SW 1271 (cell line): ENCODE data around the gene NEK3.
"Not testable (repeated sequence)": the region's sequence is repeated elsewhere in the genome, so short reads cannot be mapped to it uniquely, and the experiment has no call there.

Source experiments
- DNase-seq, 2 experiments: peaks; one replicate each; lab custom pipeline; 2025; lab: John Stamatoyannopoulos, UW

NEK3 gene

DNA sequence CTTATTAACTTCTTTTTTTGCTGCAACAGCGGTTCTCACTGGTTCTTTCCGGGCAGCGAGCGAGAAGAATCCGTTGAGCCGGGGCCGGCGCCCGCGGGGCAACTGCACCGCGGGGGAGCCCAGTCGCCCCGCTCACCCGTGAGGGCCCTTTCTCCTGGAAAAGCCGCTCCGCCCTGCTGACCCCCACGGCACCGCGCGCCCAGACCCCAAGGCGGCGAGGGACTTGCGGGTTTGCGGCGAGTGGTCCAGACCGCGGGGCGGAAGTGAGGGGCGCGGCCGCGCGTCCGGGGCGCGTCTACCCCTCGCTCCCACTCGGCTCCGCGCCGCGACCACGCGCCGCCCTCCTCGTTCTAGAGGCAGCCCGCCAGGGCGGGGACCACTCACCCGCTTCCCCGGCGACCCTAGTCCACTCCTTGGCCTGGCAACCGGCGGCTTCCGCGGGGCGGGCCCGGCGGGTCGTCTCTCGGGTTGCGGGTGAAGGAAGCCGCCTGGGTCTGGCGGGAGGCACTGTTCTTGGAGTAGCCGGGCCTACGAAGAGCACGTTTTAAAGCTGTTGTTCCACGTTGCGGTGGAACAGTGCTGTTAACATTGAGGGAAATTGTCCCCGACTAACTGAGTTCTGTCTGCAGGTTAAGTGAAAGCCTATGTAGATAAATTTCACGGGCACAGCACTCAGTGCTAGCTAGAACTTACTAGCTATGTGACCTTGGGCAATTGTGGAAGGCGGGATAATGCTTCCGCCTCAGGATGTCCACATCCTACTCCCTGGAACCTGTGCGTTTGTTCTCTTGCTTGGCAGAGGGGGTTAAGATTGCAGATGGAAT is at the start of gene NEK3:
NEK3 (minus strand) TSS at position 439 of the 824 bp plus-strand sequence. CDS start 3,406 bp downstream, outside the sequence.
- peak in 1 of 2 experiments; percentile 63 for DNase-seq

GRCh38 chr13:52208384-52208783 is 49.0 kb upstream of the NEK3 start:
- DNase-seq: not testable (repeated sequence)

DNA sequence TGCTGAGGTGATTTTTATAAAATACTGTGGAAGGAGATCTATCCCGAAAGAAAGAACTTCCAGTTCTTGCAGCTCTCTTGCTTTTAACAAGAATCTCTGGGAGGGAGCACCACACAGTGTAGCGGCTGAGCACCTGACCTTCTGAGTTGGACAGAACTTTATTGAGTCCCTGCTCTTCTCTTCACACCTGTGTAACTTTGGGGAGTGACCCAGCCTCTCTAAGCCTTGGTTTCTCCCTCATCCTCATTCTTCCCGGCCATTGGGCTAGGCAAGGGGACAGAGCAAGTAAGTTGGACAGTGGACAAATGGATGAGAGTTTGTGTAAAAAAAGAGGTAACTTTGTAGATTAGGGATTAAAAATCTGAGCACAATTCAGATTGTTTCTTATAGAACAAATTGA is 48.5 kb upstream of the NEK3 start:
- not testable (repeated sequence) for DNase-seq

- not testable (repeated sequence) for DNase-seq
Observed at GRCh38 chr13:52207337-52207736, 47.9 kb upstream of the NEK3 start.

DNA sequence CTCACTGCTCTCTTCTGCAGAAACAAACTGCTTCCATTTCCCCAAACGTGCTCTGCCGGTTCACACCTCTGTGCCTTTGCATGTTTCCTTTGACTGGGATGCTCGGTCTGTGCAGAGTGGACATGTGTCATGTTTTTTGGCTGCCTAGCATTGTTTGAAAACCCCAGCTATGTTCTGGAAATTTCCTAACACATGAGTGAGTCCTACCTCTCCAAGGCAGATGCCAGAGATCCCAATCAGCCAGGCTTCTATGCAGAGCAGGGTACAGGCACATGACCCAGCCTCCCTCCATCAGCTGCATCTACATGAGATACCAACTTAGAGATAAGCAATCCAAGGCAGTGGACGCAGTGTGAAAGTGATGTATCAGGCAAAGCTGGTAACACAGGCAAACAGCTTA is 45.1 kb upstream of the NEK3 start:
- DNase-seq: not testable (repeated sequence)

- DNase-seq: not testable (repeated sequence)
Observed at GRCh38 chr13:52203864-52204263, 44.5 kb upstream of the NEK3 start.

- DNase-seq: not testable (repeated sequence)
Observed at GRCh38 chr13:52202506-52202905, 43.1 kb upstream of the NEK3 start.

DNA sequence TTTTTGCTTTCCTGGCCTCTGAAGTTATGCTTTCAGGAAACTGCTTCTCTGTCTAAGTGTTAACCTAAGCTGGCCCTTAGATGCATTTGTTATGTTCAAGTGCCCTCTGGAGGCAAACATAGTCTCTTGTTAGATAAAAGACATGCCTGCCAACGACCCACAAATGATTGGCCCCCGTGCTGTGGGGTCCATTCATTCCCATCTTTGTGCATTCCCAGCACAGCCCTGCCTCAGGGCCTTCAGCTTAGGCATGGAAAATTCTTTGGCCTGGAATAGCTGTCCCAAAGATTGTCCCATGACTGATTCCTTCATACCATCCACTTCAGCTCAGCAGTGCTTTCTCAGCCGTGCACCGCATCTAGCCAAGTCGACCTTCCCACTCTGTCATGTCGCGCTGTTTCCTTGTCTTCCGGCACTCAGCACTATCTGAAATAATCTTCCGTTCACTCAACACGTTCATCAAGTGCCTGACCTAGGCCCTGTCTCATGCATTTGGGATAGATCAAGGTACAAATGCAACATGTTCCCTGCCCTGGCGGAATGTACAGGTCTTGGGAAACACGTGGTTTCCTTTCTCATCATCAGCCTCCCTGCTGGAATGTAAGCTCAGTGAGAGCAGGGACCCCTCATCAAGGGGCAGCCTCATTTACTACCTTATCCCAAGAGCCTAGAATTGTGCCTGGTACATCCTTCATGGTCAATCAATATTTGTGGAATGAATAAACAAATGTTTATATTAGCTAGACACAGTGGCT is 42.2 kb upstream of the NEK3 start:
- peak in 1 of 2 experiments; percentile 31 for DNase-seq

- DNase-seq: no peak
Observed at GRCh38 chr13:52195401-52195837, 36.0 kb upstream of the NEK3 start.

GRCh38 chr13:52194184-52194868 is 34.9 kb upstream of the NEK3 start:
- DNase-seq: peak; percentile 40 to 72

DNA sequence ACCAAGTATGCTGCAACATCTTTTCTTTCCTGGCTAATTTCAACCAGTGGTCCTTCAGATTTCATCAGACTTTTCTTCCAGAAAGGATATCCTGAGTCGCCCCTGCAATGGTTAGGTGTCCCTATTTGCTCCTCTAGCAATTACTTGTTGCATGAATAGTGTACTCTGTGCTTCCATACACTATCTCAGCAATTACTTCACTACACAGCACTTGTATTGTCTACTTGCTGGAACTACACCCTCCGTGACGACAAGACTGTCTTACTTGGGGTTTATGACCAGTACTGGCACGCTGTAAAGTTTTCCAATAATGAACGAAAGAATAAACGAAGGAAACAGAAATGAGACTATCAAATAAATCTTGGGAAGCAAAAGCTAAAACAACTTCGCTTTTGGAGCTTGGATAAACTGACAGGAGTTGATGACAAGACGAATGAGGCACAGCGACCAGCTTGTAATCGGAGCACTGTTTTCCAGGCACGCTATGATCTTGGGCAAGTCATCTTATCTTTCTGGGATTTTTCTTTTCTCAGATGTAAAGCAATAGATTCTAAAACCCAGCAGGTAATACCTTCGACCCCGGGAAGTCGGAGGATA is 34.3 kb upstream of the NEK3 start:
- not testable (repeated sequence) for DNase-seq

GRCh38 chr13:52187424-52188187 is 28.2 kb upstream of the NEK3 start:
- not testable (repeated sequence) for DNase-seq

DNA sequence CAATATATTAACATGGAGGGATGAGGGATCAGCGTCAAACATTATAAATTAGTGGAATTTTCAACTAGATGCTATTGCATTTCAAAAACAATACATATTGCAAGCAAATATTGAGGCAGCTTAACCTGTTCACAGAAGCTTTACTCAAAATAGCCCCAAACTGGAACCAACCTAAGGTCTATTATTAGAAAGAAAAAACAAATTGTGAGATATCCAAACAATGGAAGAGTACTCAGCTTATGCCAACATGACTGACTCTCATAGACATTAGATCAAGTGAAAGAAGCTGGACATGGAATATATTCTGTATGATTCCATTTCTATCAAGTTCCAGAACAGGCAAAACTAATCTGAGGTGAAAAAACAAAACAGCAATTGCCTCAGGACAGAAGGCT is 27.6 kb upstream of the NEK3 start:
- DNase-seq: no peak

DNA sequence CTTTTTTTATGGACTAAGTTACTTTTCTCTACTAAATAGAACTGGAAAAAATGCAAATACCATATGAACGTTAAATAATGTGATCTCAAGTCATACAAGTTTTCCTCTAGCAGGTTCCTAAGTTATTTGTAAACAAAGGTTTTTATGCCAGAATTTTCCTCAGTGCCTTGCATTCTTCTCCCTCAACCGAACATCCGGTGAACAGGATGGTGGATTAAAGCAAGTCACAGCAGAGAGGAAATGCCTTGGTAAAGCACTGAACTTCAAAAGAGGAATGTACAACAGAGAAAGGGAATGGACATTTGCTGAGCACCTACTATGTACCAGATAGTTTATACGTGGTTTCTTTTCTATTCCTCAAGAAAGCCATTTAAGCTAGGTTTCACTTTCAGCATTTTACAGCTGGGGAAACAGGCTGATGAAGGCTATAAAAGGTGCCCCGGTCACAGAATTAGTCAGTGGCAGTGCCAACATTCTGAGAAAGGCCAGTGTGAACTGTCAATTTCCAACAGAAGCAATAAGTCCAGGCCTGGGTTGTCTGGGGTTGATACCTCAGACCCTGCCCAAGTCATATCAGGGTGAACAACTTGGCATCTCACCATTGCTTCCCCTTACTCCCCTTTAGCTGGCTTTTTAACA is 22.0 kb upstream of the NEK3 start:
- DNase-seq: not testable (repeated sequence)

- no peak for DNase-seq
Observed at GRCh38 chr13:52179925-52180324, 20.5 kb upstream of the NEK3 start.

DNA sequence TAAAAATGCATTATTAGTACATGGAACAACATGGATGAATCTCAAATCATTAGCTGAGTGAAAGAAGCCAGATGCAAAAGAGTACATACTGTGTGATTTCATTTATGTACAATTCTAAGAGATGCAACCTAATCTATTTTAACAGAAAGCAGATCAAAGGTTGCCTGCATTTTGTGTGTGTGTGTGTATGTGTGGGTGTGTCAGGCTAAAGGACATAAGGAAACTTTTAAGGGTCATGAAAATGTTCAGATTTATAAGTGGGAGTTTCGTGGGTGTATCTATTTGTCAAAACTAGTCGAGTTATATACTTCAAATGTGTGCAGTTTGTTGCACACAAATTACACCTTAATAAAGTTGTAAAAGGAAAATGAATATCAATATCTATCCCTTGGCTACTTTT is 17.9 kb upstream of the NEK3 start:
- no peak for DNase-seq

DNA sequence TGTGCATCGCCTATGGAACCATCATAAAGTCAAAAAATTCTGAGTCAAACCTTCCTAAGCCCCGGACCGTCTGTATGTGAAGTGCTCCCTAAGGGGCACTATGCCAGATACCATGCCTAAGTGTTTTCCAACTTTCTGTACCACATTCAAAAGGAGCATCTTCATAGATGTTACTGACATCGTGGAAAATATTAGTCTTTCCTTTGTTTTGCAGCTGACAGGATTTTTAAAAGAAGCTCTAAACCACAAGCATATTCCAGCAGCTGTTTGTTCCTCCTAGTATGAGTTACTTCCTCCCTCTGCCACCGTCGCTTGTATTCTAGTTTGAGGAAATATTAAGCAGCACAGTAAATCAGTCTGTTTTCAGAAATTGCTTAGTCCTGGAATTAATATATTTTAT is 14.6 kb upstream of the NEK3 start:
- not testable (repeated sequence) for DNase-seq

- no peak for DNase-seq
Observed at GRCh38 chr13:52173373-52173772, 14.0 kb upstream of the NEK3 start.

DNA sequence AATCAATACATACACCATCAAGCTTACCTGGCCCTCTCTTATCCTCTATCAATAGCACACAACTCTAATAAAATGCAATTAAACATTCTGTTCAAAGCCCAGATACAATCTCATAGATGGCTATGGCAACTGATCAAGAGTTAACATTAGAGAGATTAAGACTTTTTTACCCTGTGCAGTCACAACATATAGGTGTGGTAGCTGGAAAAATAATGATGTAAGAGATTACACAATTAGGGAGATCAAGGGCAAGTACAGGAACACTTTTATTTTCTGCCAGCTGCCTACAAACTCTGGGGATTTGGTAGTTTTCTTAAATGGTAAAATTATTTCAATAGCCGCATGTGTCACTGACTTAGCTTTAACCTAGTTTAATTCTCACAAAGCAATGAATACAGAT is 12.3 kb upstream of the NEK3 start:
- not testable (repeated sequence) for DNase-seq

DNA sequence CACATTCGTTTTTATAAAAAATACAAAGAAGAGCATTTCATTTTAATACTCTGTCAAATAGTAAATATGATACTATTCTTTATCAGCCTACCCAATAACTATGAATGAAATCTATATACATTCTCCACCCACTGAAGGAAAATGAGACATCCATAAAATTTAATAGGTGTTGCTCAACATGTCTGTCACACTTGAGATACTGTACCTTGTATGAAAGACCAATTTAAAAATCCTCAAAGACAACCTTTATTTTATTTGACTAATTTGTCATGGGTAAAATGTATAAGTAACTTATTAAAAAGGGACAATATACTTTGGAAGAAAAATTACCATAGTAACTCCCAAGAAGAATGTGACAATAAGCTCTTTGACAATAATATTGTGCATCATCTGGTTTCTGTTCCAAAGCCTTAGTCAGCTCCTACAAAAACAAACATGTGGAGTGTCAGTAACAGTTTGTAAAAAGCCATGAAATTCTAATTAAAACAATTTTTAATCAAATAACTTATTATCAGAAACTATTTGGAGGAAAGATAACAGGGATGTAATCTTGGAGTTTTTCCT is 11.5 kb upstream of the NEK3 start:
- DNase-seq: not testable (repeated sequence)
